HG03520 (cell line): ENCODE data around the gene DMAC2.
"Not testable (repeated sequence)": the region's sequence is repeated elsewhere in the genome, so short reads cannot be mapped to it uniquely, and the experiment has no call there.

Experiments
- ATAC-seq: cut with Tn5 transposase; IDR thresholded peaks from one replicate; pipeline ENCODE4 v1.9.1; 2021; ENCODE audit warnings: mild to moderate bottlenecking, moderate library complexity; ENCODE audit not compliant: unreplicated experiment

DMAC2 gene

DNA sequence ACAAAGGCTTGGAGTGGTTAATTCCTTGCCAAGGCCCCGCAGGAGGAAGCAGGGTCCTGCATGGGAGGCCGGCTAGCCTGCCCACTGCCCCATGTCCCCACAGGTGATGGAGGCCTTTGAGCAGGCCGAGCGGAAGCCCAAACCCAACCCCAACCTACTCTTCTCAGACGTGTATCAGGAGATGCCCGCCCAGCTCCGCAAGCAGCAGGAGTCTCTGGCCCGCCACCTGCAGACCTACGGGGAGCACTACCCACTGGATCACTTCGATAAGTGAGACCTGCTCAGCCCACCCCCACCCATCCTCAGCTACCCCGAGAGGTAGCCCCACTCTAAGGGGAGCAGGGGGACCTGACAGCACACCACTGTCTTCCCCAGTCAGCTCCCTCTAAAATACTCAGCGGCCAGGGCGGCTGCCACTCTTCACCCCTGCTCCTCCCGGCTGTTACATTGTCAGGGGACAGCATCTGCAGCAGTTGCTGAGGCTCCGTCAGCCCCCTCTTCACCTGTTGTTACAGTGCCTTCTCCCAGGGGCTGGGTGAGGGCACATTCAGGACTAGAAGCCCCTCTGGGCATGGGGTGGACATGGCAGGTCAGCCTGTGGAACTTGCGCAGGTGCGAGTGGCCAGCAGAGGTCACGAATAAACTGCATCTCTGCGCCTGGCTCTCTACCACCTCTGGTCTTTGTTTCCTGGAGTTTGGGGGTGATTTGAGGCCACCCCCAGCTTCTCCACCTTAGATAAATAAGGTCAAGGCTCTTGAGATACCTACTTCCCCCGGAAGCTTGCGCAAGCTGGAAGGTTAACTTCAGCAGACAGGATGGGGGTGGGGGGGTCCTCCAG is 15.2 kb downstream of the DMAC2 start:
- no peak for ATAC-seq

DNA sequence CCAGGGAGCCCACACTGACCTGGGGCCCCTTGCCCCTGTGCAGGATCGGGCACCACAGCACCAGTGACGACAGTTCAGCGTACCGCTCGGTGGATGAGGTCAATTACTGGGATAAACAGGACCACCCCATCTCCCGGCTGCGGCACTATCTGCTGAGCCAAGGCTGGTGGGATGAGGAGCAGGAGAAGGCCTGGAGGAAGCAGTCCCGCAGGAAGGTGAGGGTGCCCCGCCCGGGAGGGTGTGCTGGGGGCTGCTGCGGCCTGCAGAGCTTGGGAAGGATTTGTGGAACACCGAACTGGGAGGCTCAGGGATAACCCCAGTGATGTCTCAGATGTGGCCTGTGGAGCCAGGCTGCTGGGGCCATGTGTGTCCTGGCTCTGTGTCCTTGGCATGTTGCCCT is 16.8 kb downstream of the DMAC2 start:
- ATAC-seq: no peak

DNA sequence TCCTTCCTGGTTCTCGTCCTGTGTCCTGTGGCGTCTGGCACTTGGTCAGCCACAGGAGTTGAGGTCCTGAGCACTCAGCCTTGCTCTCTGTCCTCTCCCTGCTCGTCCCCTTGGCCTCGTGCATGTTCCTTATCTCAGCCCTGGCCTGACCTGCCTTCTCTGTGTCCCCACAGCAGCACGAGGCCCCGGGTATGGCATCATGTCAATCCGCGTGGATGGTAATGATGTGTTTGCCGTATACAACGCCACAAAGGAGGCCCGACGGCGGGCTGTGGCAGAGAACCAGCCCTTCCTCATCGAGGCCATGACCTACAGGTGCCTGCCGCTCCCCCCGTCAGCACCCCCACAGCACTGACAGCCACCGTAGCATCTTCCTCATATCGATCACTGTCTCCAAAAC is 17.3 kb downstream of the DMAC2 start:
- ATAC-seq: no peak

DNA sequence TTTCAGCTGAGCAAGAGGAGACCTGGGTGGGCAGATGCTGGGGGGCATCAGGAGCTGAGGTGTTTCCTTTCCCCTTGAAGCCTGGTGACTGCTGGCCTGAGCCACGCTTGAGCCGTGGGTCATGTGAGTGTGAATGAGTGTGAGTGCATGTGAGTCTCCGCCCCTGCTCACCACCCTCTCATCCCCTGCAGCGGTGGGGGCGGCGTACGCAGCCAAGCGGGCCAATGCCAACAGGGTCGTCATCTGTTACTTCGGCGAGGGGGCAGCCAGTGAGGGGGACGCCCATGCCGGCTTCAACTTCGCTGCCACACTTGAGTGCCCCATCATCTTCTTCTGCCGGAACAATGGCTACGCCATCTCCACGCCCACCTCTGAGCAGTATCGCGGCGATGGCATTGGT is 17.7 kb downstream of the DMAC2 start:
- no peak for ATAC-seq

DNA sequence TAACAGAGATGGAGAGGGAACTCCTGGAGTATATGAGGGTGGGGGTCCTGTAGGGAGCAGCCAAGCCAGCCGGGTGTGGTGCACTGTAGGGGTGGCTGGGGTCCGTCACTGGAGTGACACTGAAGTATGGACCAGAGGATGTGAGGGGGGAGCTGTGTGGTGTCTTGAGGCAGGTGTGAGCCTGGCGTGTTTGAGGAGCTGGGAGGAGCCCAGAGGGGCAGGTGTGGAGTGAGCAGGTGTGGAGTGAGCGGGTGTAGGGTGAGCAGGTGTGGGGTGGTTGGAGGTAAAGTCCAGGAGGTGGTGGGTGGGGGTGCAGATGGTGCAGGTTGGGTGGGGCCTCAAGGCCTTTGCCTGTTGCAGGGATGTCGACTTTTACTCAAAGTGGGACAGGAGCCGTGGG is 18.4 kb downstream of the DMAC2 start:
- ATAC-seq: no peak

DNA sequence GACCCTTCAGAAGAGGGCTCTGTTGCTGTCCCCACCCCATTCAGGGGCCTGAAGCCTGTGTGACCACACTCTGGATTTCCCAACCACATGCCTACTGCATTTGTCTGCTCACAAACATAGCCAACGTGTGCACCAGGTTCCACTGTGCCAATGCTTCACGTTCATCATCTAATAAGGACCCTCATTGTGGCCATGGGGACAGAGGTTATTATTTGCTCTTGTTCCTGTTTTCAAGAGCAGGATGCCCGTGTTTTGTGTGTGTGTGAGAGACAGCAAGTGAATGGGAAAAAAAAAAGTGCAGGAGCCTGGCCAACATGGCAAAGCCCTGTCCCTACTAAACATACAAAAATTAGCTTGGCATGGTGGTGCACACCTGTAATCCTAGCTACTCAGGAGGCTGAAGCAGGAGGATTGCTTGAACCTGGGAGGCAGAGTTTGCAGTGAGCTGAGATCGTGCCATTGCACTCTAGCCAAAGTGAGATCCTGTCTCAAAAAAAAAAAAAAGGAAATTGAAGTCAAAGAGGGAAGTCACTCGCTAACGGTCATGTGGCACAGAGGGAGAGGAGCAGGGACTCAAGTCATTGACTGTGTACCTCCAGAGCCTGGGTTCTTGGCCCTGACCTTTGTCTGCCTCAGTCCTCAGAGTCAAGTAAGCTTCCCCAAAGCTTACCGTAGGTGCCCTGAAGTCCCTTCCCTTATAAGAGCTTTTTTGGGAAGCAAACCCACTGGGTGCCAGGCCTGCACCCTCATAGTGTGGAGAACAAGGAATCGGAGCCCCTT is 19.4 kb downstream of the DMAC2 start:
- ATAC-seq: no peak

DNA sequence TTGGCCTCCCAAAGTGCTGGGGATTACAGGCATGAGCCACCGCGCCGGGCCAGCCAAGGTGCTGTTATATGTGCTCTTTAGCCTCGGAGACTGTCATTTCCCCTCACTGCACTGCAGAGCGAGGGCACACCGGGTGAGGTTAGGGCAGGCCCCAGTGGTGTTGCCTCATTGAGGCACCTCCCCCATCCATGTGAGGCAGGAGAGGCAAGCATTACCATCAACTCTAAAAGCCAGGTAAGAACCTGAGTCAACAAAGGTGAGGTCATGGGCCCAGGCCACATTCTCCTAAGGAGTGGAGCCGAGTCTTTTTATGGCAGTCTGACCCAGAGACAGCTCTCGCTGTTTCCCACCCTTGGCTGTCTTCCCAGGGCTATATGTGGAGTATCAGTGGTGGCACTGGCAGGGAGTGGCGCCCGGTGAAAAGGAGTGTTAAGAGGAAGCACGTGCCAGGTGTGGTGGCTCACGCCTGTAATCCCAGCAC is 23.5 kb downstream of the DMAC2 start:
- ATAC-seq: no peak

DNA sequence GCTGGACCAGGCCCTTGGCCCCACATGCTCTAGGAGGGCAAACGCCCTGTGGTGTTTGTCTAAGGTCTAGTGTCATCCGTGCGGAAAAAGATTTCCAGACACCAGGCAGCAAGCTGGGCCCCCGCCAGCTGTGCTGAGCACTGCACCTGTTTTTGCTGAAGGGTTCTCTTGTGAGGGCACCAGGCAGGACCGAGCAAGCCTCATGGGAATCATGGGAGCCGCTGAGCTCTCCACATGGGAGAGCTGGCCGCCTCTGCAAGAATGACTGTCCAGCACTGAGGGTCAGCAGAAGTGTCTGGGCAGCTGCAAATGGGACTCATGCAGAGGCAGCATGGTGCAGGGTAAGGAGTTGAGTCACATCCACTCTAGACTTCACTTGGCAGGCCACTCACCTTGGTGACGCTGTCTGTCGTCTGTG is 24.5 kb downstream of the DMAC2 start:
- ATAC-seq: no peak

DNA sequence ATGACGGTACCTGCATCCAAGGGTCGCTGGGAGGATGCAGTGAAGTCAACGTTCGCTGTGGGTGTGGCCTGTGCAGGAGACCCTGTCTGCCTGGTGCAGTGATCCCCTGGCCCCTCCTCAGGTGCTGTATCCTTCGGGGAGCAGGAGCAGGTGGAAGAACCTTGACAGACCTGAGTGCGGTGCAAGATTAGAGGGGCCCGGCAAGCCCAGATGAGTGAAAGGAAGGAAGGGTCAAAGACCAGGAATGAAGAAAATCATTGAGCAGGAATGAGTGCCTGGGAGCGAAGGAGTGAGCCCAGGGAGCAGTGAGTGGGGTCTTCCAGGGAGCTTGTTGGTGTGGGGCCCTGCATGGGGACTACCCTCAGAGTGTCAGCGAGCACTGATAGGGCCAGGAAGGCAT is 25.3 kb downstream of the DMAC2 start:
- ATAC-seq: no peak

DNA sequence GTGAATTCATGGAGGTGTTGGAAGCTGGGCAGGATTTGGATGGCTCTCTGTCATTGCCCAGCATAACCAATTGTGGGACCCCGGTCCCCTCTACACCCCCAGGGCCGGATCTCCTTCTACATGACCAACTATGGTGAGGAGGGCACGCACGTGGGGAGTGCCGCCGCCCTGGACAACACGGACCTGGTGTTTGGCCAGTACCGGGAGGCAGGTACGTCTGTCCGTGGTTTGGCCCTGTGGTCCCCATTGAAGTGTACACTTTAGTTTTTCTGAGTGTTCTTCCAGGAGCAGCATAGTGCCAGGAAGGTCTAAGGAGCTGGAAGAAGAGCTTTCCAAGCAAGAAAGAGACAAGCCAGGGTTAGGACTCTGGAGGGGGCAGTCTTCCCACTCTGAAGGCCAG is 25.8 kb downstream of the DMAC2 start:
- no peak for ATAC-seq

DNA sequence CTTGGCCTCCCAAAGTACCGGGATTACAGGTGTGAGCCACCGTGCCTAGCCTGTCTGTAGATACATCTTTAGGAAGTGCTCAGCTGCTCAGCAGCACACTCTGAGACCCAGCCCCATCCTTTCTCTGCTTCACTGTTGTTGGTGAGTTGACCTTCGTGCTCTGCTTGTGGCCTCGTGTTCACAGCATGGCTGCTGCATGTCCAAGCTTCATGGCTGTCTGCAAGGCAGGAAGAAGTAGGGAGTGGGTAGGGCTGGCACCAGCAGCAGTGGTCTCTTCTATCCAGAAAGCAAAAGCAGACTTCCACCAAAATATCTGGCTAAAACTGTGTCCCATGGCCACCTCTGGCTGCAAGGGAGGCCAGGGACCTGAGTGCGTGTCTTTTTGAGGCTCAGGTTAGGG is 26.8 kb downstream of the DMAC2 start:
- ATAC-seq: no peak

DNA sequence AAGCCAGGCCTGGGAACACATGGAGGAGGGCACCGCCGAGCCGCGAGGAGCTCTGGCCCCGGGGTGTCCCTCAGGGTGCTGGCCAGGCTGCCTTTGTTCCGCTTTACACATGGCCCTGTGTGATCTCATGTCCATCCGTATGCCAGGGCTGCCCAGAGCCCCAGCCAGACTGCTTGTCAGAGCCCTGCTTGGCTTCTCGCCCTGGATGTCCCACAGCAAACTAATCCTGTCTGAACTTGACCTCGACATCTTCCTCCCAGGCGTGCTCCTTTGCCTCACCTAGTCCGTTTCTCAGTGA is 27.8 kb downstream of the DMAC2 start:
- no peak for ATAC-seq

DNA sequence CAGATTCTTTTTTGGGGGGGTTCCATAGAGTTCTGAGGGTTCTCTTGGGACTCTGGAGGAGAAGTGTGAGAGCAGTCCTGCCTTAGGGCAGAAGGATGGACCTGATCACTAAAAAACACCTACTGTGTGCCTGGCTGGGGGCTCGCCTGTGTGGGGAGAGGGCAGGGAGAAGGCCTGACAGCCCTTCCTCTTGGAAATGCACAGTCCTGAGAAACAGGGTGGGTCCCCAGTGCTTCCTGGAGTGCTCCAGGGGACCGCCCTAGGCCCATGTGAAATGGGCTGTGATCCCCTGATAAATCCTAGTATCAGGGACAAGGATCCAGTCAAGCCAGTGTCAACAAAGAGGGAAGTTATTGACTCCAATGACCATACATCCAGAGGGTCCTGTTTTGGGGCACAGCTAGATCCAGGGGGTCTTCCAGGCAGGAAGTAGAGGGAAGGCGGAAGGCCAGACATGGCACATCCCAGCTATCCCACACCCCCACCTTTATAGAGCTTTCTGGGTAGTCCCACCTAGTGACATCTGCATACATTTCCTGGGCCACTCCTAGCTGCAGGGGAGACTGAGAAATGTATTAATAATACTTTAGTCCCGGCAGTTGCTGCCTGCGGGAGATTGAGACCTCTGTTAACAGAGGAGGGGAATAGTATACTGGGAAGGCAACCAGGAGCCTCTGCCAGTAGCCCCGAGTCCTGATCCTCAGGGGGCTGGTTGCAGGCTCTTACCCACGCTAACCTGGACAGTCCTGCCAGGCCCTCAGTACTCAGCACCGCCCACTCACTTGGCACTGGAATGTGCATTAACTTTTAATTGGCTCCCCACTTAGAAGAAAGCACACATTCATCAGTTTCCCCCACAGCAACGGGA is 28.4 kb downstream of the DMAC2 start:
- ATAC-seq: no peak

DNA sequence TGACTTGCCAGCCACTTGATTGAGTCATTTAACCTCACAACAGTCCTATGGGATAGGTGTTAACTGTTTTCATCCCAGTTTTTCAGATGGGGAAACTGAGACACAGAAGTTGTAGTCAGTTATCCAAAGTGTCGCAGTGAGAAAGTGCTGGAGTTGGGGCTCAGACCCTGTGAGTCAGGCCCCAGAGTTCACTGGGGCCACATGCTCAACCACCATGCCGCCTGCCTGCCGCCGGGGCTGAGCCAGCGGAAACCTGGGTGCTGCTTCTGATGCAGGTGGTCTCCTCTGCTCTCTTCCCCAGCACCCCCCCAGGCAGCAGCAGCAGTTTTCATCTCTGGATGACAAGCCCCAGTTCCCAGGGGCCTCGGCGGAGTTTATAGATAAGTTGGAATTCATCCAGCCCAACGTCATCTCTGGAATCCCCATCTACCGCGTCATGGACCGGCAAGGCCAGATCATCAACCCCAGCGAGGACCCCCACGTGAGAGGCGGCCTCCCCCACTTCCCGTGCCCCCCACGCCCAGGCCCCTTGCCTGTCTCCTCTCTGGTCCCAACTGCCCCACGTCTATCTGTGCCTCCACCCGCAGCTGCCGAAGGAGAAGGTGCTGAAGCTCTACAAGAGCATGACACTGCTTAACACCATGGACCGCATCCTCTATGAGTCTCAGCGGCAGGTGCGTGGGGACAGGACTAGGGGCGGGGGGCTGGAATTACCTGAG is 29.2 kb downstream of the DMAC2 start:
- no peak for ATAC-seq

DNA sequence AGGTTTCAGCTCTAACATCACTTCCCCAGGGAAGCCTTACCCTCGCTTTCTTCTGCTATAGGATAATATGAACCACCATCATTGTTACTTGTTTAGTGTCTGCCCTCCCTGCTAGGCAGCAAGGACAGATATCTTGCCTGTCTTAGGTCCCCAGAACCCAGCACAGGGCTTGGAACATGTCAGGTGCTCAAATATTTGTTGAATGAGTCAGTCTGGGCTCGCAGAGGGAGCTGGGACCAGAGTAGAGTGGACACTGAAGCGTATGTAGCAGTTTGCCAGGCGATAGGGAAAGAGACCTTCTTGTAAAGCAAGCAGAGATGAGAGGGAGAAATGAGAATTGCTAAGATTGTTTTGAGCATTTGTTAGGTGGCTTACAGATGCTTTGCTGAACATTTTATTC is 30.4 kb downstream of the DMAC2 start:
- no peak for ATAC-seq

DNA sequence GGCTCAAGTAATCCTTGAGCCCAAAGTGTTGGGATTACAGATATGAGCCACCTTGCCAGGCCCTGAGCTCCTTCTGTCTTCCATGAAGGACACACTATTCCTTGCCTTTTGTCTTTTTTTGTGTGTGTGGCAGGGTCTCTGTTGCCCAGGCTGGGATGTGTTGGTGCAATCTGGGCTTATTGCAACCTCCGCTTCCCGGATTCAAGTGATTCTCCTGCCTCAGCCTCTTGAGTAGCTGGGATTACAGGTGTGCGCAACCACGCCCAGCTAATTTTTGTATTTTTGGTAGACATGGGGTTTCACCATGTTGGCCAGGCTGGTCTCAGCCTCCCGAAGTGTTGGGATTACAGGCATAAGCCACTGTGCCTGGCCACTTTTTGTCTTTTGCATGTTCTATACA is 30.9 kb downstream of the DMAC2 start:
- not testable (repeated sequence) for ATAC-seq

DNA sequence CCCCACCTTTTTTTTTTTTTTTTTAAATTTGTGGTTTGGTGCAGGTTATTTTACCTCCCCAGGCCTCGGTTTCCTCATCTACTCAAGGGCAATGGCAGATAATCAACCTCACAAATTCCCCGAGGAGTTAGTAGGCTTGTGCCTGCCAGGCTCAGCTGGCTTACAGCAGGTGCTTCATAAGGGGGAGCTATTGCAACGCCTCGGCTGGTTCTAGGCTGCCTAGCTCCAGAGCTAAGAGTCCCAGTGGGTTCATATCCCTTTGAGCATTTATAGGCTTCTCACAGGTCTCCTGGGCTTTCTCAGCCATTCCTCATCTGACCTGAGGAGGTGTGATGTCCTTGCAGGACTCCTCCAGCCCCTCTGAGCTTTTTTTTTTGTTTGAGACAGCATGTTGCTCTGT is 31.5 kb downstream of the DMAC2 start:
- ATAC-seq: no peak

DNA sequence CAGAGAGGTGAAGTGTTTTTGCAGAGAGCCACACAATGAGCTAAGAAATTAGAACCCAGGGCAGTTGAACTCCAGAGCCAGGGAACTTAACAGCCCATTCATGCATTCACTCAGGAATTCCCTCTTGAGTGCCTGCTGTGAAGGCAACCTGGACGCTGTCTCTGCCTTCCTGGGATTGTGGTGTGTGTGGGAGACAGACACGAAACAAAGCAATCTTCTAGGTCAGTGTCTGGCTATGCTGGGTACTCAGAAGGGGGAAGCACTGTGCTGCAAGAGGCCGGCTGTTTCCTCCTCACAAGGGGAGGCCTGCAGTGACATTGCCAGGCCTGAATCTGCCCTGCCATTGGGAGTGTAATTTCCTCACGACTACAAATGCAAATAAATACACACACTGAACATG is 32.4 kb downstream of the DMAC2 start:
- ATAC-seq: no peak

DNA sequence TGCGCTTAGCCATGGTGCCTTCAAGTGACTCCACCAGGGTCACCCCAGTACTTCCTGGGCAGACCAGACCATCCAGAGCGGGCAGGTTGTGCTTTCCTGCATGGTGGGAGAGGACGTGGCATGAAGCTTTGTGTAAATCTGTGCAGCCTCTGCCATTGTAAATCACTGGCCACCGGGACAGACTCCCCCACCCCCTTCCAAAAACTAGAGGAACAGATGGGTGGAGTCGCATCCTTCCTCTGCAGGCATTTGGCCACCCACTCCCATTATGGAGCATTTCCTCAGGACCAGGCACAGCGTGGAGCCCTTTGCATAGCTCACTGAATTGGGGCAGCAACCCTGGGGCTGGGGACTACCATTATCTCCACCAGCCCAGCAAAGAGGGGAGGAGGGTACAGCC is 33.9 kb downstream of the DMAC2 start:
- no peak for ATAC-seq

DNA sequence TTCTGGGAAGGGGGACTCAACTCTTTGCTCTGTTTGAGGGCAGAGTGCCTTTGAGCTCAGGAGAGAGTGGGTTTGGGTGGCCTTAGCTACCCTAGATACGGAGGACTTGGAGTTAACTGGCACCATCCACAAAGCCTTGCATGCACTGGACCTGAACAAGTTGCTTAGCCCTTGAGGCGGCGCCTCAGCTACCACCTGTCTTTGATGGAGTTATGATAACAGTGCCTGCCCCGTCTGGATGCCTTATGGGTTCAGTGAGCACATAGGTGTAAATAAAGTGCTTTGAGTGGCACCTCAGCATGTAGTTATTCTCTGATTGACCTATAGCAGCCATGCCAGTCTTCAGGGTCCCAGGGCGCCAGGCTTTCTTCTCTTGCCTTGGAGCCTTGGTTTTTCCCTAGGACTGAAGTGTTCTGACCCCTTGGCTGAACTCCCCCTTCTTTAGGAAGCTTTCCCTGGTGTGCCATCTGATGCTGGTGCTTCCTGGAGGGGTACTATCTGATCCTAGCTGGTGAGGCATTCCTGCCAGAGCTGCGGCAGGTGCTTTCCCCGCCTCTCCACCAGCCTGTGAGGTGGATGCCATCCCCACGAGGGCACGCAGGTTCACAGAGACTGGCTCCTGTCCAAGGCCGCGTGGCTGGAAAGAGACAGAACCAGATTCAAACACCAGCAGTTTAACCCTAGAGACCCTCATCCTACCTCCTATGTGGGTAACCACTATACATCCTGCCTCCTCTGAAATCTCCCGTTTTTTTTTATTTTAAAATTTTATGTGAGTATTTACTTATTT is 36.3 kb downstream of the DMAC2 start:
- ATAC-seq: no peak
